Measurements from ENCODE around the gene UGT1A10.
"Not testable (repeated sequence)": the region's sequence is repeated elsewhere in the genome, so short reads cannot be mapped to it uniquely, and the experiment has no call there.

UGT1A10 gene

GRCh38 chr2:233698740-233699139, 62.5 kb downstream of the UGT1A10 start:
- no peak overlapping the region for H3K4me3 ChIP-seq (ENCODE audit: low read depth, low read length)
- no peak for TF ChIP-seq MAX (IDR thresholded peaks at IDR 0.05; ENCODE audit: low read depth, low read length)
- TF ChIP-seq CTCF (IDR thresholded peaks at IDR 0.05; ENCODE audit: low read depth, low read length) = no peak
- TF ChIP-seq MYC (IDR thresholded peaks at IDR 0.05; ENCODE audit: low read depth, low read length) = no peak
- TF ChIP-seq POLR2A (IDR thresholded peaks at IDR 0.05; ENCODE audit: extremely low read depth, insufficient read length) = no peak
- DNase-seq (ENCODE audit: low read depth) = no peak

- no peak overlapping the region for H3K4me3 ChIP-seq (ENCODE audit: low read depth, low read length)
- TF ChIP-seq POLR2A (IDR thresholded peaks at IDR 0.05; ENCODE audit: extremely low read depth, insufficient read length) (no peak), MAX (IDR thresholded peaks at IDR 0.05; ENCODE audit: low read depth, low read length) (no peak), MYC (IDR thresholded peaks at IDR 0.05; ENCODE audit: low read depth, low read length) (no peak), CTCF (IDR thresholded peaks at IDR 0.05; ENCODE audit: low read depth, low read length) (no peak)
- no peak for DNase-seq (ENCODE audit: low read depth)
These were observed 63.3 kb downstream of the UGT1A10 start for GRCh38 chr2:233699424-233700027.

DNA sequence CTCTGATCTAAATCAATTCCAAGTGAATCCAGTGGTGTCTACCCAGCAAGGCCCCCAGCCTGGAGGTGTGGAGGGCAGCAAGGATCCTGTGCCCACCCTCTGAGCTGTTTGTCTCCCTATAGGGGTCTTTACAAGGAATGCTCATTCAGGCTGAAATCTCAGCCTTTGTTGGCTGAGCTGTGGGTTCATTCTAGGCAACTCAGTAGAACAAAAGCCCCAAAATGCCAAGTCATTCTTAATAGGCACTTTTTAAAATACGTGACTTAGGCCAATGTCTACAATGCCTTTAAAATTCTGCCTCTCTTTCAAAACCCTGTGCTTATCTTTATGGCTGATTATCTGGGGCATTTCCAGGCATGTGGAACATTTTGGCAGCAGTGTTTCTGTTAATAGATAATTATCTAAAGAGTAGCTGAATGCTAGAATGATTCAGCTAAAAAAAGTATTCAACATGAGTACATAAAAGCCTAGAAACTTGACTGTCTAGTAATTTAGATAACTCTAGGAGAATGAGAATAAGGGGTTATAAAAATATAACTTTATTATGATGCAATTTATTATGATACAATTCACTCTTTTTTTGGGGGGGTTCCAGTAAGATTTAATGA, 63.9 kb downstream of the UGT1A10 start:
- no peak overlapping the region for H3K4me3 ChIP-seq (ENCODE audit: low read depth, low read length)
- TF ChIP-seq MYC (IDR thresholded peaks at IDR 0.05; ENCODE audit: low read depth, low read length) (no peak), POLR2A (IDR thresholded peaks at IDR 0.05; ENCODE audit: extremely low read depth, insufficient read length) (no peak), MAX (IDR thresholded peaks at IDR 0.05; ENCODE audit: low read depth, low read length) (no peak), CTCF (IDR thresholded peaks at IDR 0.05; ENCODE audit: low read depth, low read length) (no peak)
- DNase-seq (ENCODE audit: low read depth) = no peak

- H3K4me3 ChIP-seq (ENCODE audit: low read depth, low read length); DNase-seq (ENCODE audit: low read depth): not testable (repeated sequence)
These were observed 64.6 kb downstream of the UGT1A10 start for GRCh38 chr2:233700842-233701241.

DNA sequence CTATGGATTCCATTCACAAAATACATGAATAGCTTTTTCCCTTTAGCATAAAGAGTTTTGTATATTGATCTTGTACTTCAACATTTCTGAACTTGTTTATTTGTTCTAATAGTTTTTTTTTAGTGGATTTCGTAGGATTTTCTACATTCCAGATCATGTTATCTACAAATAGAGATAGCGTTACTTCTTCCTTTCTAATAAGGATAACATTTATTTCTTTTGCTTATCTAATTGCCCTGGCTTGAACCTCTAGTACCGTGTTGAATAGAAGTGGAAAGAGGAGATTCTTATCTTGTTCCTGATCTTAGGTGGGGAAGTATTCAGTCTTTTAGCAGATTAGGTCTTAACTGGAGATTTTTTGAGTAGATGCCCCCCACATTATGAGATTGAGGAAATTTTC, 66.0 kb downstream of the UGT1A10 start:
- TF ChIP-seq CTCF (IDR thresholded peaks at IDR 0.05; ENCODE audit: low read depth, low read length) (no peak), MAX (IDR thresholded peaks at IDR 0.05; ENCODE audit: low read depth, low read length) (no peak), POLR2A (IDR thresholded peaks at IDR 0.05; ENCODE audit: extremely low read depth, insufficient read length) (no peak), MYC (IDR thresholded peaks at IDR 0.05; ENCODE audit: low read depth, low read length) (no peak)
- H3K4me3 ChIP-seq (ENCODE audit: low read depth, low read length) = no peak overlapping the region
- DNase-seq (ENCODE audit: low read depth) = no peak

- TF ChIP-seq POLR2A (IDR thresholded peaks at IDR 0.05; ENCODE audit: extremely low read depth, insufficient read length) (no peak), MYC (IDR thresholded peaks at IDR 0.05; ENCODE audit: low read depth, low read length) (no peak), CTCF (IDR thresholded peaks at IDR 0.05; ENCODE audit: low read depth, low read length) (no peak), MAX (IDR thresholded peaks at IDR 0.05; ENCODE audit: low read depth, low read length) (no peak)
- no peak for DNase-seq (ENCODE audit: low read depth)
- no peak overlapping the region for H3K4me3 ChIP-seq (ENCODE audit: low read depth, low read length)
These were observed 69.8 kb downstream of the UGT1A10 start for GRCh38 chr2:233705911-233706506.
